ENCODE data around the gene ANKRD44.

DNA sequence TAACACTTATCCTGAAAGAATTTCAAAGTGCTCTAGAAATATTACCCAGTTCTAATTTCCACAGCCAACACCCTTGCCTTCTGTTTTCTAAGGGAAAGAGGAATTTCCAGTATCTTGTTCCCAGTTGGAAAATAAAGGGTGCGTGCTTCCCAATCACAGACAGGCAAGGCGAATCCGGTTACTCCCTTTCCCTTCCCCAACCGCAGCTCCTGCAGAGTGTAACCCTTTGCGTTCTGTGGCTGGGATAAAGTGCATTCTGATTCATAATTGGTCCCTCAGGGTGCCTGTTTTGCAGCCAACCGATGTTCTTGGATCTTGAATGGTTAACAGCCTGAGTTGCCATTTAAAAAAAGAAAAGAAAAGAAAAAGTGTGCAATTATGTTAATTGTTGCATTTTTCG lies 343.5 kb downstream of the ANKRD44 start:
- TF ChIP-seq, protein P1, sequence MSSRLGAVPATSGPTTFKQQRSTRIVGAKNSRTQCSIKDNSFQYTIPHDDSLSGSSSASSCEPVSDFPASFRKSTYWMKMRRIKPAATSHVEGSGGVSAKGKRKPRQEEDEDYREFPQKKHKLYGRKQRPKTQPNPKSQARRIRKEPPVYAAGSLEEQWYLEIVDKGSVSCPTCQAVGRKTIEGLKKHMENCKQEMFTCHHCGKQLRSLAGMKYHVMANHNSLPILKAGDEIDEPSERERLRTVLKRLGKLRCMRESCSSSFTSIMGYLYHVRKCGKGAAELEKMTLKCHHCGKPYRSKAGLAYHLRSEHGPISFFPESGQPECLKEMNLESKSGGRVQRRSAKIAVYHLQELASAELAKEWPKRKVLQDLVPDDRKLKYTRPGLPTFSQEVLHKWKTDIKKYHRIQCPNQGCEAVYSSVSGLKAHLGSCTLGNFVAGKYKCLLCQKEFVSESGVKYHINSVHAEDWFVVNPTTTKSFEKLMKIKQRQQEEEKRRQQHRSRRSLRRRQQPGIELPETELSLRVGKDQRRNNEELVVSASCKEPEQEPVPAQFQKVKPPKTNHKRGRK (CRISPR knock-in tag; IDR thresholded peaks at IDR 0.05; ENCODE audit: borderline replicate concordance): no peak
- TF ChIP-seq, protein P2, sequence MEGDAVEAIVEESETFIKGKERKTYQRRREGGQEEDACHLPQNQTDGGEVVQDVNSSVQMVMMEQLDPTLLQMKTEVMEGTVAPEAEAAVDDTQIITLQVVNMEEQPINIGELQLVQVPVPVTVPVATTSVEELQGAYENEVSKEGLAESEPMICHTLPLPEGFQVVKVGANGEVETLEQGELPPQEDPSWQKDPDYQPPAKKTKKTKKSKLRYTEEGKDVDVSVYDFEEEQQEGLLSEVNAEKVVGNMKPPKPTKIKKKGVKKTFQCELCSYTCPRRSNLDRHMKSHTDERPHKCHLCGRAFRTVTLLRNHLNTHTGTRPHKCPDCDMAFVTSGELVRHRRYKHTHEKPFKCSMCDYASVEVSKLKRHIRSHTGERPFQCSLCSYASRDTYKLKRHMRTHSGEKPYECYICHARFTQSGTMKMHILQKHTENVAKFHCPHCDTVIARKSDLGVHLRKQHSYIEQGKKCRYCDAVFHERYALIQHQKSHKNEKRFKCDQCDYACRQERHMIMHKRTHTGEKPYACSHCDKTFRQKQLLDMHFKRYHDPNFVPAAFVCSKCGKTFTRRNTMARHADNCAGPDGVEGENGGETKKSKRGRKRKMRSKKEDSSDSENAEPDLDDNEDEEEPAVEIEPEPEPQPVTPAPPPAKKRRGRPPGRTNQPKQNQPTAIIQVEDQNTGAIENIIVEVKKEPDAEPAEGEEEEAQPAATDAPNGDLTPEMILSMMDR (IDR thresholded peaks at IDR 0.05): no peak
- TF ChIP-seq, protein P3, sequence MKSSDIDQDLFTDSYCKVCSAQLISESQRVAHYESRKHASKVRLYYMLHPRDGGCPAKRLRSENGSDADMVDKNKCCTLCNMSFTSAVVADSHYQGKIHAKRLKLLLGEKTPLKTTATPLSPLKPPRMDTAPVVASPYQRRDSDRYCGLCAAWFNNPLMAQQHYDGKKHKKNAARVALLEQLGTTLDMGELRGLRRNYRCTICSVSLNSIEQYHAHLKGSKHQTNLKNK (CRISPR knock-in tag; IDR thresholded peaks at IDR 0.05): no peak
- TF ChIP-seq ESRRA (CRISPR knock-in tag; IDR thresholded peaks at IDR 0.05; ENCODE audit: borderline replicate concordance): no peak
- no peak for TF ChIP-seq JUN (CRISPR knock-in tag; IDR thresholded peaks at IDR 0.05)
- TF ChIP-seq ZNF121 (CRISPR knock-in tag; IDR thresholded peaks at IDR 0.05): no peak
- TF ChIP-seq, protein P4, sequence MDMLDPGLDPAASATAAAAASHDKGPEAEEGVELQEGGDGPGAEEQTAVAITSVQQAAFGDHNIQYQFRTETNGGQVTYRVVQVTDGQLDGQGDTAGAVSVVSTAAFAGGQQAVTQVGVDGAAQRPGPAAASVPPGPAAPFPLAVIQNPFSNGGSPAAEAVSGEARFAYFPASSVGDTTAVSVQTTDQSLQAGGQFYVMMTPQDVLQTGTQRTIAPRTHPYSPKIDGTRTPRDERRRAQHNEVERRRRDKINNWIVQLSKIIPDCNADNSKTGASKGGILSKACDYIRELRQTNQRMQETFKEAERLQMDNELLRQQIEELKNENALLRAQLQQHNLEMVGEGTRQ (CRISPR knock-in tag; IDR thresholded peaks at IDR 0.05): no peak
